NCI-H82 treated with DMSO at 0.1 percent for 48 hours (cell line): ENCODE measurements around the gene POR.
"Not testable (repeated sequence)": the region's sequence is repeated elsewhere in the genome, so short reads cannot be mapped to it uniquely, and the experiment has no call there.

Experiments used
- DNase-seq: peaks from one replicate; lab custom pipeline; 2025; ENCODE audit not compliant: unreplicated experiment; lab: John Stamatoyannopoulos, UW

The POR gene

DNA sequence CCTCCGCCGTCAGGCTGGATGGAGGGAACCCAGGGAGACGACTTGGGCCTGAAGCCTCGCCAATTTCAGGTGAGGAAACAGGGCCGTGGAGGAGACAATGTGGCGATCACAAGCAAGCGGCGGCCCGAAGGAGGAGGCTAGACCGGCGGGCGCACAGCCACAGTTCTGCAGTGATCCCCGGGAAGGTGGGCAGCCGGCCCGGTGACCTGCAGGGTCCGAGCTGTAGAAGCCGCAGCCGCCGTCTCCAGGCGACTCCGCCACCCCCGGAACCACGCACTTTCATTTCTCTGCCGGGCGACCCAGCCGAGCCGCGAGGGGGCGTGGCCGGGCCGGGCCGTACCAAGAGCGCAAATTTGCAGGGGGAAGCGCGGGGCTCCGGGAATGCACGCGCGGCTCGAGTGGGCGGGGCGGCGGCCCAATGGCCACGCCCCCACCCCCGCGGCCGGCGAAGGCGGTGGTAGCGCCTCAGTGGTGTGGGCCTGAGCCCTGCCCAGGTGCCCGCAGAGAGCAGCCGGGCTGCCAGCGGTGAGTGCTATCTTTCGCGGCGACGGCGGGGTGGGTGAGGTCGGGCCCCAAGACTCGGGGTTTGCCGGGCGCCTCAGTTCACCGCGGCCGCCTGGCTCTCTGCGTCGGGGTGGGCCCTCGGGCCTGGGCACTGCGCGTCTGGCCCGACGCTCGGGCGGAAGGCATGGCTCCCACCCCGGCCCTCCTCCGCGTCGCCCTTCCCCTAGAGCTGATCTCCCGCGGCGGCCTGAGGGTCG, at the start of gene POR:
TSS of gene POR (plus strand) at position 501 of the 761 bp plus-strand sequence. CDS start 38,847 bp downstream, outside the sequence.
- peak; percentile 65 for DNase-seq

DNA sequence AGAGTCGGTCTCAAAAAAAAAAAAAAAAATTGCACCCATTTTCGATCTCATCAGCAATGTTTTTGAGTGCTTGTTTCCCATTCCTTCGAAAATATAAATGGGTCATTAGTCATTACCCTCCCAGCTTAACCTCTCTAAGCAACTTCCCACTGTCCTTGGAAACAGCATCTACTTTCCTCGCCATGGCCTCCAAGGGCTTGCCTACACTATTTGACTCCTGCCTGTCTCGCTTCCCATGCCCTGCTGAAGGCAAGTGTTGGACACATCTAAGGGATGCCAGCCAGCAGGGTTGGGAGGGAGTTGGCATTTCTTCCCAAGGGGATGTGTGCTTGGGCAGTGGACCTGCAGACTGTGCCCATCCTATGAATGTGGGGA, 48.9 kb upstream of the POR start:
- DNase-seq: no peak

DNA sequence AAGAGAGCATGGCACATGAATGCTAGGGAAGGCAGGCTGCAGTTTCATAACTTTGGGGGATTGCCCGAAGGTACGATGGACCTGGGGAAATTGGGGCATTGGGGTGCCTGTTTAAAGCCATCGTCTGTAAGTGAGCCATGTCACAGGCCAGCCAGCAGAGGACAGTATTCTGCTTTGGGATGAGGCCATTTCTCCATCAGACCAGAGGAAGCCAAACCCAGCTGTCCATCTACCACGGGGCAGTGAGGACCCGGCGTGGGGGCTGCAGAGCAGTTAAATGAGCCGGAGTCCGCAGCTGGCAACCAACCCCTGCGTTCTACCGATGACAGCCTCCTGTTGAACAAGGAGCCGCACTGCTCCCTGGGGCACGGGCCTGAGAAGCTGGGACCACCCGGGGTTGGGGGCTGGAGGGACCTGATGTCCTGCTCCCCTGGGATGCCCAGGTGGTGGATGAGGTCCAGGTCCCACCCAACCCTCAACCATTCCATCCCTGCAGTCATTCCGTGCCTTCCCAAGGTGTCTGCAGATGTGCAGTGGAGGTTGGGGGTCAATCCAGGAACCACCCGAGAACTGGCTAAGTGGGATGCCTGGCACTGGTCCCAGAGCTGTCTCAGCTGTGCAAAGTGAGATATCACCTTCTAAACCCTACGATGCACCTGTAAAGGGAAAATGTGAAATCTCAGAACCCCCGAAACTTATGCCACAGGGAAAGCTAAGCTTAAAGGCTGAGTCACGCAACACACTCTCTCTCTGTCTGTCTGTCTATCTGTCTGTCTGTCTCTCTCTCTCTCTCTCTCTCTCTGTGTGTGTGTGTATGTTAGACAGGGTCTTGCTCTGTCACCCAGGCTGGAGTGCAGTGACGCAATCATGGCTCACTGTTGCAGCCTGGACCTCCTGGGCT, 48.2 kb upstream of the POR start:
- peak; percentile 44 for DNase-seq

DNA sequence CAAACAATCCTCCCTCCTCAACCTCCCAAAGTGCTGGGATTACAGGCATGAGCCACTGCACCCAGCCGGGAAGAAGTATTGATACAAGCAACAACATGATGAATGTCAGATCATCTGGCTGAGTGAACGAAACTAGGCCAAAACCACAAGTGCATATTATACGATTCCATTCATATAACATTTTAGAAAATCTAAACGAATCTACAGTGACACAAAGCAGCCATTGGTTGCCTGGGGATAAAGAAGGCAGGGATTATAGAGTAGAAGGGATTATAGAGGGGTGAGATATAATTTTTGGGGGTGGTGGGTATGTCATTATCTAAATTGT, 47.6 kb upstream of the POR start:
- no peak for DNase-seq

DNA sequence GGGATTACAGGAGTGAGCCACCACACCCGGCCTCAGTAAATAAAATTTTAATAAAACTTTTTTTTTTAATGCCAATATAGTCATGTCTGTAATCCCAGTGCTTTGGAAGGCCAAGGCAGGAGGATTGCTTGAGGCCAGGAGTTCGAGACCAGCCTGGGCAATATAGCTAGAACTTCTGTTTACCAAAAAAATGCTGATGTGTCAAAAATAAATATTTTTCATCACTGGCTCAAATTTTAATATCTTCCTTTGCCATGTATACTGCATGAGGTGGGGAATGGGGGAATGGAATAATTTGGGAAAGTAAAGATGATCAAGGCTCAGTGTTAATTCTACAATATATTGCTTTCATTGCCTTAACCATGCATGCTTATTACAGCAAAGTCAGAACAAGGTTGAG, 46.8 kb upstream of the POR start:
- DNase-seq: no peak

DNA sequence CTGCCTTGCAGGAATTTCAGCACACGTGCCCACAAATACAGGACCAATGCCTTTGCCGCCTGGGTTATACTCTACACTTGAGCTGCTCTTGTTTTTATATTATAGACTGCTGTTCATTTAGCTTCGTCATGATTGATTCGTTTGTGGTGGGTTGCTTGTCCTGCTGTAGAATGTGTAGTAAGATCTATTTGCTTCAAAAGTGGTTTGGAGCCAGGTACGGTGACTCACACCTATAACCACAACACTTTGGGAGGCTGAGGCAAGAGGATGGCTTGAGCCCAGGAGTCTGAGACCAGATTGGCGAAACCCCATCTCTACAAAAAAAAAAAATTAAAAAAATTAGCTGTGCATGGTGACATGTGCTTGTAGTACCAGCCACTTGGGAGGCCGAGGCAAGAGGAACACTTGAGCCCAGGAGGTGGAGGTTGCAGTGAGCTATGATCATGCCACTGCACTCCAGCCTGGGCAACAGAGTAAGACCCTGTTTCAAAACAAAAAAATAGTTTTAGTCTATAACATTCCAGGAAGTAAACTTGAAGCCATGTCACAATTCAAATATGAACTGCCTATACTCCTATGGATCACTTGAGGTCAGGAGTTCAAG, 45.1 kb upstream of the POR start:
- DNase-seq: no peak

DNA sequence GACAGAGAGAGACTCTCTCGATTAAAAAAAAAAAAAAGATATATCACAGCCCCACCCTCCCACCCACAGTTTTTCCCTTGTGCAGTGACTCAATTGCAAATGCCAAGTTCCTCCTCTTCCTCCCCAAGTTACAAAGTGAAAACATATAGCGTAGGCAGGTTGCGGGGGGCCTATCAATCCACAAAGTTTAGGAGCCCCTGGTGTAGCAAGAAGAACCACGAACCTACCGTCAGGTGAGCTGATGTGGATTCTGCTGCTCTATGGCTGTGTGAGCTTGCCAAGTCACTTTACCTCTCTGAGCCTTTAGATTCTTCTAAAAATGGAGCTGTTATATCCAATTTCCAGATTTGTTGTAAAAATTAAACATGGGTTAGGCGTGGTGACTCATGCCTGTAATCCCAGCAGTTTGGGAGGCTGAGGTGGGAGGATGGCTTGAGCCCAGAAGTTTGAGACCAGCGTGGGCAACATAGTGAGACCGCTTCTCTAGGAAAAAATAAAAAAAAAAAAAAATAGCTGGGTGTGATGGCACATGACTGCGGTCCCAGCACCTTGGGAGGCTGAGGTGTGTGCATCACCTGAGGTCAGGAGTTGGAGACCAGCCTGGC, 44.3 kb upstream of the POR start:
- no peak for DNase-seq

DNA sequence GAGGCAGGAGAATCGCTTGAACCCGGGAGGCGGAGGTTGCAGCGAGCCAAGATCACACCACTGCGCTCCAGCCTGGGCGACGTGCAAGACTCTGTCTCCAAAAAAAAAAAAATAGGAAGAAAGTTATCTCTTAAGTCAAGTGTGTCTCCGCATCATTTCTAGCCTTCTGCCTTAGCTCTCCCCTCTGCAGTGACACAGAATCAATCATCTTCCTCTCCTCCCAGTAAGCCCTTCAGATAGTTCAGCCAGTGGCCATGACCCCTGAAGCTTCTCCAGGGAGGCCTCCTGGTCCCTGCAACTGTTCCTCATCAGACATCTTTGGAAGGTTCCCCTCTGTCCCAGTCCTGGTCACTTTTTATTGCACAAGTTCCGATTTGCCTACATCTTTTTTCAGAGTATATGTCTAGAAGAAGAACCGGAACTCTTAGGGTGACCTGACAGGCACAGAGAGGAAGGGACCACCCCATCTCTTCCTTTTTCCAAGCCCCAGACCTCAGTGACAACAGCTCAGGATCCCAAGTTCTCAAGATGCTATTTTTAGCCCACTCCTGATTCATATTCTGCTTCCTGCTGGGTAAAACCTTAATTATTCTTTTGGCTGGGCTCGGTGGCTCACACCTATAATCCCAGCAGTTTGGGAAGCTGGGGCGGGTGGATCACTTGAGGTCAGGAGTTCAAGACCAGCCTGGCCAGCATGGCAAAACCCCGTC, 42.7 kb upstream of the POR start:
- no peak for DNase-seq

DNA sequence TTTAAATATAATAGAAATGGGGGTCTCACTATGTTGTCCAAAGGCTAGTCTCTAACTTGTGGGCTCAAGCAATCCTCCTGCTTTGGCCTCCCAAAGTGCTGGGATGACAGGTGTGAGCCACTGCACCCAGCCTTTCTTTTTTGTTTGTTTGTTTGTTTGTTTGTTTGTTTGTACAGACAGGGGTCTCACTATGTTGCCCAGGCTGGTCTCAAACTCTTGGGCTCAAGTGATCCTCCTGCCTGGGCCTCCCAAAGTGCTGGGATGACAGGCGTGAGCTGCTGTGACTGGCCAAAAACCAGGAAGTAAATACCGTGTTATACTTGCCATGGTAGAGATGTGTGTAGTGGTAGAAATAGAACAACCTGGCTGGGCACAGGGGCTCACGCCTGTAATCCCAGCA, 40.8 kb upstream of the POR start:
- not testable (repeated sequence) for DNase-seq

DNA sequence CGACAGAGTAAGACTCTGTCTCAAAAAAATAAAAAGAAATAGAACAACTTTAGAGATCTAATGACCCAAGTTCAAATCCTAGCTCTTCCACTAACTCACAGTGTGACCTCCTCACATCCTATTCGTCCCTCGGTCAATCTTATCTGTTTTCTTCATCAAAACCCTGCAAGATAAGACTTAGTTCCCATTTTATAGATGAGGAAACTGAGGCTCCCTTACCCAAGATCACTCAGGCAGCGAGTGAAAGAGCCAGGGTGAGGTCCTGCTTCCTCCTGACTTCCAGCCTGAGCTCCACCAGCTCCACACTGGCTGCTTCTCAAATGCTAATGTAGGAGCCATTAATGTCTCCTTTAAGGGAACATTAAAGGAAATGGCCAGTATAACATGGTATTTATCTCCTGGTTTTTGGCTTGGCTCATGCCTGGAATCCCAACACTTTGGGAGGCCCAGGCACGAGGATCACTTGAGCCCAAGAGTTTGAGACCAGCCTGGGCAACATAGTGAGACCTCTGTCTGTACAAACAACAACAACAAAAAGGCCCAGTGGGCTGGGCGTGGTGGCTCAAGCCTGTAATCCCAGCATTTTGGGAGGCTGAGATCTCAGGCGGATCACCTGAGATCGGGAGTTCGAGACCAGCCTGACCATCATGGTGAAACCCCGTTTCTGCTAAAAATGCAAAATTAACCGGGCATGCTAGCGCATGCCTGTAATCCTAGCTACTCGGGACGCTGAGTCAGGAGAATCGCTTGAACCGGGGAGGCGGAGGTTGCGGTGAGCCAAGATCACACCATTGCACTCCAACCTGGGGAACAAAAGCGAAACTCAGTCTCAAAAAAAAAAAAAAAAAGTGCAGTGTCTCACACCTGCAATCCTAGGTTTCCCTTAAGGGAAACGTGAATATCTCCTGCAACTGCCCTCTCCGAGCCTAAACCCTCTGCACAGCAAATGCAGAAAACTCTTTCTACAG, 39.6 kb upstream of the POR start:
- DNase-seq: no peak

DNA sequence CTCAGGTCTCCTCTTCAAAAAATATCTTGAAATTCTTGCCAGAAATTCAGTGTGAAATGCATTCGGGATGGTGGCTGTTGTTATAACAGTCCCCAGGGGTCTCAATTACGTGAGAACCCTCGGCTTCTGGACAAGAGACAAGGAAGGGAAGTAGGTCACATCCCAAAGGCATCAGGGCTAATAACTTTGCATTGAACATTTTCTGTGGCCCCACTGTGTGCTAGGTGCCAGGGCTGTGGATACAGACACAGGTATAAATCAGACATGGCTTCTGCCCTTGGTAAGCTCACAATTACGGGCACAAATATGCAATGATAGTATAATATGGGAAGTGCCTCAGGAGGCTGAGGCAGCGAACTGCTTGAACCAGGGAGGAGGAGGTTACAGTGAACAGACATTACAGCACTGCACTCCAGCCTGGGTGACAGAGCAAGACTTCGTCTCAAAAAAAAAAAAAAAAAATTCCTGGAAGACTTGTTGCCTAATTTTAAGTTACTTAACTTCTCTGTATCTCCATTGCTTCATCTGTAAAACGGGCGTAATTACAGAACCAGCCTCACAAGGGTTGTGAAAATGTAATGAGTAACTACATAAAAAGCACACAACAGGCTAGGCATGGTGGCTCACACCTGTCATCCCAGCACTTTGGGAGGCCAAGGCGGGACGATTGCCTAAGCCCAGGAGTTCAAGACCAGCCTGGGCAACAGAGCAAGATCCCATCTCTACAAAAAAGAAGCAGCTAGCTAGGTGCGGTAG, 38.7 kb upstream of the POR start:
- no peak for DNase-seq

DNA sequence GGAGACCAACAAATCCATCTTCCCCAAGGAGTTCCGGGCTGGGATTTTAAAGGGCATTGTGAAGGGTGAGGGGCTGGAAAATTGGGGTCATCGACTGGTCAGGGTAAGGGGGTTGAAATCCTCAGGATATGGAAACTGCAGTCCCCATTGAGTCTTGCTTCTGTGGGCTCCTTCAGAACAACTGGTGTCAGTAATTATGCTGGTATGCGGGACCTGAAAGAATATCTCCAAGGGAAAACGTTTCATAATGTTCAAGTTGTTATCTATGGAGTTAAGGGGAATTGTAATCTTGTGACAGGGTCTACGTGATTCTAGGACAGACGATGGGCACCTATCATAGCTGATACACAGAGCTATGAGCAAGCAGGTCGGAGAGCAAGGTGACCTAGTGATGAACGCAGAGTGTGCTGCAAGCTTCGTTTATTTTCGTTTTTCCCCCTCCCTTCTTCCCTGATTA, 36.6 kb upstream of the POR start:
- no peak for DNase-seq

DNA sequence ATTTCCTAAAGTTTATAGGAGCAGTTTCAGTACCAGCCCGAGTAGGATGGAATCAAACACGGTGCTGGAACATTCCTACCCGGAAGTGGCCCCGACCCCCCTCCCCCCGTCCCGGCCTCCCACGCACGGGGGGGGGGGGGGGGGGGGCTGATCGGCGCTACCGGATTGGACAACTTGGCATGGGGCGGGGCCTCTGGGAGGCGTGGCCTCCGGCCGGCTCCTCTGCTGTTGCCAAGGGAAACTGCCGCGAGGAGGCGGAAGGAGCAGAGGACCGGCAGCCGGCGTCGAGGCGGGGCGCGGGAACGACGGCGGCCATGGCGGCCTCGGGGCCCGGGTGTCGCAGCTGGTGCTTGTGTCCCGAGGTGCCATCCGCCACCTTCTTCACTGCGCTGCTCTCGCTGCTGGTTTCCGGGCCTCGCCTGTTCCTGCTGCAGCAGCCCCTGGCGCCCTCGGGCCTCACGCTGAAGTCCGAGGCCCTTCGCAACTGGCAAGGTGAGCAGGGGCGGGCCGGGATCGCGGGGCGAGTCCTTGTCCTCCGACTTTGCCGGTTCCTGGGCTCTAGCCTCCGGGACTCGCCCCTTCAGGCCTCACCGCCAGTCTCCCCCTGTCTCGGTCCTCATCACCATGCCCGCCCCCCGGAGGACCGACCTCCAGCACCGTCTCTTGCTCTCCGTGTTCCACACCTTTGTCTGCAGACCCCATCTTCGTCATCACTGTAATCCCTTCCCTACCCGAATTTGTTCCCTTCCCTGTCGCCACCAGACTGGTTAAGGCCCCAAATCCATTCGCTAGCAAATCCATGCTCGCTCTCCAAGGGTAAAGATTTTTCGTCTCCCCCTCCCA, 36.0 kb upstream of the POR start, which contains the start of gene RHBDD2:
TSS of gene RHBDD2 (plus strand) at position 266 of the 843 bp plus-strand sequence. CDS start at position 315, 49 bp downstream.
- DNase-seq: peak; percentile 72

DNA sequence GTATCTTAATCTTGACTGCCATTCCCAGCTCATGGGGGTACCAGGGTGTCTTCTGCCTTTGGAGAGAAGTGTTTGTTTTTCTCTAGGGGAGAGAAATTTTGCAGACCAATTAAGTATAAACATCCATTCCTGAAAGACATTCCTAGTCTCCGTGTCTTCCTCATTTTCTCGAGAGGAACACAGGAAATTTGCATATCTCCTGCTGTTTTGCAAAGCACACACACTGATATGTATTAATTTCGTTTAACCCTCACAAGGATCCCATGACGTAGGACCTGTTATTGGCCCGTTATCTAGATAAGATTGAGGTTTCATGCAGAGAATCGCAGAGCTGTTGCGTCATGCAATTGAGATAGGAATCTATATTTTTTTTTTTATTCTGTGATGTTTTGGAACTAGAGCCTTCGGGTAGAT, 35.2 kb upstream of the POR start:
- no peak for DNase-seq

DNA sequence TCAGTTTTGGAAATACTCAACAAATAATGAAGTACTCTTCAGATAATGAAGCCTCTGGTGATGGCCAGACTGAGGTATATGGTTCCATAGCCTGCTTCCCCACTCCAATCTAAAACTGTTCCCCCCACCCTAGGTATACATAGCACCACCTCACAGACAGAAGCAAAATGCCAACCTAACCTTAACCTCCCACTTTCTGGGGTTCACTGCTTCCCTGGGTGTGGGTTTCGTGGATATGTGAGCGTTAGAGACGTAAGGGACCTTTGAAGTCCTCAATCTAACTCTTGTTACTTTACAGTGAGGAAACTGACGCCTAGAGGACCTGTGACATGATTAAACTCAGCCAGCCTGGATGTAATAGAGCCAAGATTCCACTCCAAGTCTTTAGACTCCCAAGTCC, 34.7 kb upstream of the POR start:
- no peak for DNase-seq

DNA sequence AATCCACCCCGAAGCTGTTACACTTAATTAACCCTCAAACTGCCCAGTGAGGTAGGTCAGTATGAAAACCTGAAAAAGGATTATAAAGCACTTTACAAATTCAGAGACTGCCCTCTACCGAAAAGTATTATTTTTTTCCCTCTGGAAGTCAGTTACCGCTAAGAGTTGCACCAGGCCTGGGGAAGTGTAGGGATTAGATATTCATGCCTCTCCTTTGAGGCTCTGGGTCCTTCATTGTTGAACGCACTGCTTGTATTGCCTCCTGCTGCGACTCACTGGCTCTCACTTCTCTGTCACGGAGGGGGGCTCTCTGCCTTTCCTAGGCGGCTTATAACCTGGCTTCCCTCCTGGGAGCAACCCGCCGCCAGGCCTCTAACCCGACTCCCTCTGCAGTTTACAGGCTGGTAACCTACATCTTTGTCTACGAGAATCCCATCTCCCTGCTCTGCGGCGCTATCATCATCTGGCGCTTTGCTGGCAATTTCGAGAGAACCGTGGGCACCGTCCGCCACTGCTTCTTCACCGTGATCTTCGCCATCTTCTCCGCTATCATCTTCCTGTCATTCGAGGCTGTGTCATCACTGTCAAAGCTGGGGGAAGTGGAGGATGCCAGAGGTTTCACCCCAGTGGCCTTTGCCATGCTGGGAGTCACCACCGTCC, 33.4 kb upstream of the POR start:
- DNase-seq: no peak

DNA sequence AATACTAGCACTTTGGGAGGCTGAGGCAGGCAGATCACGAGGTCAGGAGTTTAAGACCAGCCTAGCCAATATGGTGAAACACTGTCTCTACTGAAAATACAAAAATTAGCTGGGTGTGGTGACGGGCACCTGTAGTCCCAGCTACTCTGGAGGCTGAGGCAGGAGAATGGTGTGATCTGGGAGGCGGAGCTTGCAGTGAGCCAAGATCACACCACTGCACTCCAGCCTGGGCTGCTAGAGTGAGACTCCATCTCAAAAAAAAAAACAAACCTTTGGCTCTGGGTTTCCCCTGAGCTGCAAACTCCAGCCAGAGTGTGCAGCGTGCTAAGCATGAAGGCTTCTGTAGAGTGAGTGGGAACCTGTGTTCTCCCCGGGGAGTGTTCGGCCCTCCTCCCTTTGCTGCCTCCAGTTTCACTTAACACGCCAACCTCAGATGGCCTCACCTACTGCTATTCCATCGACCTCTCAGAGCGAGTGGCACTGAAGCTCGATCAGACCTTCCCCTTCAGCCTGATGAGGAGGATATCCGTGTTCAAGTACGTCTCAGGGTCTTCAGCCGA, 31.6 kb upstream of the POR start:
- not testable (repeated sequence) for DNase-seq
